ENCODE results near the gene BRPF3.
"Not testable (repeated sequence)": the region's sequence is repeated elsewhere in the genome, so short reads cannot be mapped to it uniquely, and the experiment has no call there.

Gene BRPF3

DNA sequence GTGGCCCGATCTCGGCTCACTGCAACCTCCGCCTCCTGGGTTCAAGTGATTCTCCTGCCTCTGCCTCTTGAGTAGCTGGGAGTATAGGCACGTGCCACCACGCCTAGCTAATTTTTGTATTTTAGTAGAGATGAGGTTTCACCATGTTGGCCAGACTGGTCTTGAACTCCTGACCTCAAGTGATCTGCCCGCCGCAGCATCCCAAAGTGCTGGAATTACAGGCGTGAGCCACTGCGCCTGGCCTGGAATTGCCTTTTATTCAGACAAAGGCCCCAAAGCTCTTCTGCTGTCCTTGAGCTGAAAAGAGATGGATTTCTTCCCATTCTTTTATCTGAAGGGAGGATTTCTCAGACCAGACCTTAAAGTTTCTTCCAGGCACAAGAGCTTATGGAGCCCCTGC, 22.0 kb downstream of the BRPF3 start:
- not testable (repeated sequence) for H3K9ac ChIP-seq (ENCODE audit: low read depth, low read length); H3K4me3 ChIP-seq (ENCODE audit: low read depth, low read length); H3K27ac ChIP-seq (ENCODE audit: low read depth, low read length); H3K9me3 ChIP-seq (ENCODE audit: control insufficient read depth, insufficient read depth, low read length); H3K27me3 ChIP-seq (ENCODE audit: control insufficient read depth, insufficient read depth, low read length); H3K4me1 ChIP-seq (ENCODE audit: control insufficient read depth, insufficient read depth, low read length)
- H3K36me3 ChIP-seq (ENCODE audit: control insufficient read depth, insufficient read depth, low read length): peaks cover 94% of the 10 kb centered on the region

DNA sequence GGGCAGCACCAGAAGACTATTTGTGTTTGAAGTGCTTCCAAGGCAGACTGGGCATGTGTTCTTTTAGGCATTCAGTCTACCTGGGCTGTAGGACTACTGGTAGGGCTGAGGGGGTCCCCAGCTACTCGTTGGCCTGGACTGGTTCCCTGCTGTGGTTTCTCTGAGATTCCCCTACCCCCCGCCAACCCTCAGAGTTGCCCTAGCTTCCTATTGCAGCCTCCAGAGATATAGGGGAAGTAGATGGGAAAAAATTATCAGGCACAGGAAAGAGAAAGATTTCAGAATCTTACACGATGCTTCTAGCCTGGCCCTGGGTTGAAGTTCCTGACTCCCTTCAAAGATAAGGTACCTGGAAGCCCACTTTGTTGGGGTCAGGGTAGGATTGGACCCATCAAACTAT, 22.5 kb downstream of the BRPF3 start:
- H3K27me3 ChIP-seq (ENCODE audit: control insufficient read depth, insufficient read depth, low read length): no peaks in the 10 kb centered on the region
- H3K36me3 ChIP-seq (ENCODE audit: control insufficient read depth, insufficient read depth, low read length): peaks cover 93% of the 10 kb centered on the region
- no peaks in the 10 kb centered on the region for H3K4me1 ChIP-seq (ENCODE audit: control insufficient read depth, insufficient read depth, low read length)
- H3K4me3 ChIP-seq (ENCODE audit: low read depth, low read length): no peak overlapping the region
- no peak overlapping the region for H3K27ac ChIP-seq (ENCODE audit: low read depth, low read length)
- H3K9ac ChIP-seq (ENCODE audit: low read depth, low read length): no peak overlapping the region
- no peaks in the 10 kb centered on the region for H3K9me3 ChIP-seq (ENCODE audit: control insufficient read depth, insufficient read depth, low read length)

DNA sequence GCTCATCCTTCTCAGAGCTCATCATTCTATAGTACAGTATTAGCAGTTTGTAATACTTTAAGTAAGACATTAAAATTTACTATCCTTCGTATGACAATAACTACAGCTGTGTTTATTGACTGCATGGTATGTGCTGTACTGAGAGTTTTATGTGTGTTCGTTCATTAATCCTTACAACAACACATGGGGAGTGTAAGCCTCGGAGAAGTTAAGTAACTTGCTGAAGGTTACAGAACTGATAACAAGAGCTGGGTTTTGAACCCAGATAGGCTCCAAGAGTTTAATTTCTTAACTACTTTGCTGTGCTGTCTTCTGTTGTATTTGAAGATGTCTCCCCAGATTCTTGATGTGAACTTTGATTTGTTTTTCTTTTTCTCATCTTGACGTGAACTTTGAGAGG, 23.7 kb downstream of the BRPF3 start:
- no peaks in the 10 kb centered on the region for H3K27me3 ChIP-seq (ENCODE audit: control insufficient read depth, insufficient read depth, low read length)
- no peaks in the 10 kb centered on the region for H3K4me1 ChIP-seq (ENCODE audit: control insufficient read depth, insufficient read depth, low read length)
- no peak overlapping the region for H3K27ac ChIP-seq (ENCODE audit: low read depth, low read length)
- no peak overlapping the region for H3K4me3 ChIP-seq (ENCODE audit: low read depth, low read length)
- peaks cover 94% of the 10 kb centered on the region for H3K36me3 ChIP-seq (ENCODE audit: control insufficient read depth, insufficient read depth, low read length)
- no peaks in the 10 kb centered on the region for H3K9me3 ChIP-seq (ENCODE audit: control insufficient read depth, insufficient read depth, low read length)
- no peak overlapping the region for H3K9ac ChIP-seq (ENCODE audit: low read depth, low read length)

DNA sequence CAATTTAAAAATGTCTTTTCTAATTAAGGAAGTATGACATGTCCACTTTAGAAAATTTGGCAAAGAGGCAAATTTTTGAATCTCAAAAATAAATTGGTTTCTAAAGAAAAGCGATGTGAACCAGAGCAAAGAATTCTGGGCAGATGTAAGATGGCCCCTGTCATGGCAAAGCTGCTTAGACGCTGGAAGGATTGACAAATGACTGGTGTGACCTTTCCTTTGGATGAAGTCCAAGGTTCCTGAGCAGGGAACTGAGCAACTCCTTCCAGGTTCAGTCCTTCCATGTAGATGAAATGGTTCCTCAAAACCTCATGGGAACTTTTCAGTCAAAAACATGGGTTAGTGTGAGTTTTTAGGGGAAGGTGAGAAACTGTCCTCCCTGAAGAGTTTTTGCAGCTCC, 25.1 kb downstream of the BRPF3 start:
- Histone ChIP-seq H3K4me3 (ENCODE audit: low read depth, low read length) (no peak overlapping the region), H3K4me1 (ENCODE audit: control insufficient read depth, insufficient read depth, low read length) (no peaks in the 10 kb centered on the region), H3K9ac (ENCODE audit: low read depth, low read length) (no peak overlapping the region), H3K9me3 (ENCODE audit: control insufficient read depth, insufficient read depth, low read length) (no peaks in the 10 kb centered on the region), H3K27me3 (ENCODE audit: control insufficient read depth, insufficient read depth, low read length) (no peaks in the 10 kb centered on the region), H3K27ac (ENCODE audit: low read depth, low read length) (no peak overlapping the region), H3K36me3 (ENCODE audit: control insufficient read depth, insufficient read depth, low read length) (peaks cover 94% of the 10 kb centered on the region)

DNA sequence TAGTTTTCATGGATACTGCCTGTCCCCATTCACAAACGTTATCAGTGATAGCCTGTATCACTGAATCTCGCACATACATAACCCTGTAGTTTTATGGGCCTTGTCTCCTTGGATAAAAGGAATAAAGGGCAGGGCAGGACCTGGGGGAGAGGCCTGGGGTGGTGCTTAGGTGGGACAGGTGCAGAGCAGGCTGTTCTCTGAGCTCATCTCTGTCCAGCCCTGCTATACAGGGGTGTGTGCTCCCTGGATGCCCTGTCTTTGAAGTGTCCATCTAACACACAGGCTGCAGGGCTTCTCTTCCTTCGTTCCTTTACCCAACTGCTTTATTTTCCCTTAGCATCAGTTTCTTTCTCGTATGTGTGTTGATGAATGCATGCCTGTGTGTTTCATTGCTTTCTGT, 26.4 kb downstream of the BRPF3 start:
- Histone ChIP-seq H3K4me1 (ENCODE audit: control insufficient read depth, insufficient read depth, low read length) (no peaks in the 10 kb centered on the region), H3K9ac (ENCODE audit: low read depth, low read length) (no peak overlapping the region), H3K27ac (ENCODE audit: low read depth, low read length) (no peak overlapping the region), H3K27me3 (ENCODE audit: control insufficient read depth, insufficient read depth, low read length) (no peaks in the 10 kb centered on the region), H3K4me3 (ENCODE audit: low read depth, low read length) (no peak overlapping the region), H3K36me3 (ENCODE audit: control insufficient read depth, insufficient read depth, low read length) (peaks cover 94% of the 10 kb centered on the region), H3K9me3 (ENCODE audit: control insufficient read depth, insufficient read depth, low read length) (no peaks in the 10 kb centered on the region)

DNA sequence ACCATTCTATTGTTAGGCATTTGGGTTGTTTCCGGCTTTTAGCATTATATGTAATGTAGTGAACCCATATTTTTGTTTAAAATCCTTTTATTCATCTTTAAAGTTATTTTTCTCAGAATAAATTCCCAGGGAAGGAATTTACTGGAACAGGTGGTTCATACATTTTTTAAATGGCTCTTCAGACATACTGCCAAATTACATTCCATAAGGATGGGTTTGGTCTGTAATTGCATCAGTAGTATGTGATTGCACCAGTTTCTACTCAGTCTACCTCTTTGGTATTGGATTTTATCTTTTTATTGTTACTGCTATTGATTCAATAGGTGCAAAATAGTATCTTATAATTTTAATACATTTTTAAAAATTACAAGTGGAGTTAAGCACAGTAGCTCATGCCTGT, 27.2 kb downstream of the BRPF3 start:
- H3K9me3 ChIP-seq (ENCODE audit: control insufficient read depth, insufficient read depth, low read length): no peaks in the 10 kb centered on the region
- H3K27me3 ChIP-seq (ENCODE audit: control insufficient read depth, insufficient read depth, low read length): no peaks in the 10 kb centered on the region
- H3K9ac ChIP-seq (ENCODE audit: low read depth, low read length): no peak overlapping the region
- H3K27ac ChIP-seq (ENCODE audit: low read depth, low read length): no peak overlapping the region
- no peak overlapping the region for H3K4me3 ChIP-seq (ENCODE audit: low read depth, low read length)
- no peaks in the 10 kb centered on the region for H3K4me1 ChIP-seq (ENCODE audit: control insufficient read depth, insufficient read depth, low read length)
- H3K36me3 ChIP-seq (ENCODE audit: control insufficient read depth, insufficient read depth, low read length): peaks cover 95% of the 10 kb centered on the region

DNA sequence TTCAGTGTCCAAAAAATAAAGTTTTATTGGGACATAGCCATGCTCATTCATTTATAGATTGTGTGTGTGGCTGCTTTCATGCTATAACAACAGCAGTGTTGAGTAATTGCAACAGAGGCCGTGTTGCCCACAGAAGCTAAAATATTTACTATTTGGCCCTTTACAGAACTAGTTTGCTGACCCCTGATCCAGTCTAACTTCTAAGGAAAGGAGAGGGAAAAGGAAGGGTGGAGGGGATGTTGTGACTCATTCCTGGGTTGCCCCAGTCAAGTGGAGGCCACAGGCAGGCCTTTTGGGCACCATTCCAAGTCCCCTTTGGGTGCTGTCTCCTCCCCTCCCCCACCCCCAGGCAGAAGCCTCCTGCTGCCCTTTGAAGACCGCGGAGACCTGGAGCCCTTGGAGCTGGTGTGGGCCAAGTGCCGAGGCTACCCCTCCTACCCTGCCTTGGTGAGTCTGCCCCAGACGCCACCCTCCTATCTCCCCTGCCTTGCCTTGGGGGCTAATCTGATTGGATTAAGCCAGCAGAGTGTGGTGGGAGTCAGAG, 28.4 kb downstream of the BRPF3 start:
- no peak overlapping the region for H3K9ac ChIP-seq (ENCODE audit: low read depth, low read length)
- H3K4me1 ChIP-seq (ENCODE audit: control insufficient read depth, insufficient read depth, low read length): no peaks in the 10 kb centered on the region
- no peak overlapping the region for H3K27ac ChIP-seq (ENCODE audit: low read depth, low read length)
- peaks cover 95% of the 10 kb centered on the region for H3K36me3 ChIP-seq (ENCODE audit: control insufficient read depth, insufficient read depth, low read length)
- no peaks in the 10 kb centered on the region for H3K27me3 ChIP-seq (ENCODE audit: control insufficient read depth, insufficient read depth, low read length)
- no peak overlapping the region for H3K4me3 ChIP-seq (ENCODE audit: low read depth, low read length)
- no peaks in the 10 kb centered on the region for H3K9me3 ChIP-seq (ENCODE audit: control insufficient read depth, insufficient read depth, low read length)

DNA sequence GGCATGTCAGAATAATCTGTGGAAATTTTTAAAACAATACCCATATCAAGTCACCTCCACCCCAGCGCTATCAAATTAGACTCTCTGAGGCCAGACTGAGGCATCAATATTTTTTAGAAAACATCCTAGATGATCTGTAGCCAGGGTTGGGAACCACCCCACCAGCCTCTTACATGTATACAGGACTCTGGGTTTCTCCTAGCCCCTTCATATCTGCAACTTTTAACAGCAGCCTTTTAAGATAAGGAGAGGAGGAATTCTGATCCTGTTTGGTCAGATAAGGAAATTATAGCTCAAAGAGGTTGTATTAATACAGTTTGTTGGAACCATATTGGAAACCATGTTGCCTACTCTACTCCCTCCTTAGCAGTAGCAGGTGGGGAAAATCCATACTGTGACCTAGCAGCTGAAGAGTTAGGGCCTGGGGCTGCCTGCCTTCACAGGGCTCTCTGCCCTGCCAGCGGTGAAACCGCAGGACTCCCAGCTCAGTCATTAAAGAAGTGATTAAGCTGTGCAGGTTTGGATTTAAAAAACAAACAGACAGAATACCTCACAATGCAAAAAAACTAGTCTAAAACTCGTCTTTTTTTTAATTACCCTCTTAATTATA, 30.0 kb downstream of the BRPF3 start:
- Histone ChIP-seq H3K9ac (ENCODE audit: low read depth, low read length) (no peak overlapping the region), H3K9me3 (ENCODE audit: control insufficient read depth, insufficient read depth, low read length) (no peaks in the 10 kb centered on the region), H3K4me1 (ENCODE audit: control insufficient read depth, insufficient read depth, low read length) (no peaks in the 10 kb centered on the region), H3K36me3 (ENCODE audit: control insufficient read depth, insufficient read depth, low read length) (peaks cover 96% of the 10 kb centered on the region), H3K27me3 (ENCODE audit: control insufficient read depth, insufficient read depth, low read length) (no peaks in the 10 kb centered on the region), H3K27ac (ENCODE audit: low read depth, low read length) (no peak overlapping the region), H3K4me3 (ENCODE audit: low read depth, low read length) (no peak overlapping the region)

DNA sequence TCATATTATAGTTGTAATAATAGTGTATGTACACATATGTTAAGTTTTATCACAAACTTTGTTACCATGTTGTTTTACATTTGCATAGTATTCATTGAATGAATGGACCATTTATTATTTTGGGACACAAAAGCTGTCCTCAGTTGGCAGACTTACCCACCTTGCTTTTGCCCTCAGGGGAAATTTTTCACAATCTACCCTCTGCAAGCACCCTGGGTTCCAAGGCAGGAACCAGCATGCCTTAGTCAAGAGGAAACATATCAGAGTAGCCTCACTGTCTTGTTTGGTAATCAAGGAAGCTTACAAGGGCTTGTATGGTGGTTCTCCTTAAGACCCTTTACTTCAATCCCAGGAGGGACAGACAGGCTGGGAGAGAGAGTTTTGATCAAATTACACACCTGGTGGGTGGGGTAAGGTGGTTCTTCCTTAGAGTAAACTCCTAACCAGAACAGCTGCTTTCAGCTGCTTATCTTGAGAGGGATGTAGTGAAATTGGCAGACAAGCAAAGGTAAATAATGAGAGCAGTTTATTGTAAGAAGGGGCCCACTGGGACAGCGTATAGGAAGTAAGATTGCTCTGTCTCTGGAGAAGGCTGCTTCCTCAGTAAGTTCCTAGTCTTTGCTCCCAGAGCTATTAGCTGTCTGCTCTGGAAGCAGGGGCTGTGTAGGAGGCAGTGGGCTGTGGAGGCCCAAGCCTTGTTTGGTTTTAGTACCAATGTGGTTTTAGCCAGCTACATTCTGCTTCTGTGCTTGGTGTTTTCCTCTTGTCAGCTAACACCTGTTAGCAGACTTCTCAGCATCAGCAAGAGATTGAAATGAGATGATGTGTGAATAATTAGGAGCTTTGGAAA, 31.1 kb downstream of the BRPF3 start:
- H3K27ac ChIP-seq (ENCODE audit: low read depth, low read length): no peak overlapping the region
- H3K9ac ChIP-seq (ENCODE audit: low read depth, low read length): no peak overlapping the region
- H3K36me3 ChIP-seq (ENCODE audit: control insufficient read depth, insufficient read depth, low read length): peaks cover 97% of the 10 kb centered on the region
- no peaks in the 10 kb centered on the region for H3K9me3 ChIP-seq (ENCODE audit: control insufficient read depth, insufficient read depth, low read length)
- no peaks in the 10 kb centered on the region for H3K27me3 ChIP-seq (ENCODE audit: control insufficient read depth, insufficient read depth, low read length)
- no peaks in the 10 kb centered on the region for H3K4me1 ChIP-seq (ENCODE audit: control insufficient read depth, insufficient read depth, low read length)
- no peak overlapping the region for H3K4me3 ChIP-seq (ENCODE audit: low read depth, low read length)

DNA sequence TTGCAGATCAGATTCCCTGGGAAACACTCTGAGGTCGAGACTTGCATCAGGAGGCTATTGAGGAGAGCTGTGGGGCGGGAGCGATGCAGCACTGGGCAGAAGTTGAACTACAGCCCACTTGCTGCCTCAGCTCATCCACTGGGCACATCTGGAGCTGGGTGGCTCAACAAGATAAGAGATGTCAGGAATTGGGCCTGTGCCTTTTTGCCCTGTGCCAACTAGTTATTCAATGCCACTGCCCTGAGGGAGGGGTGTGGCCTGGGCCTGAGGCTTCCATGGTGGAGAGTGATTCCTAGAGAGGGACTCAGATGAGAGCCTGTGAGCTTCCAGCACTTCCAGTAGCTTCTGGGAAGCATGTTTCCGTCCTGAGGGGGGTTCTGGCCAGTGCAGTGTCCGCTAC, 32.7 kb downstream of the BRPF3 start:
- Histone ChIP-seq H3K36me3 (ENCODE audit: control insufficient read depth, insufficient read depth, low read length) (peaks cover 86% of the 10 kb centered on the region), H3K4me3 (ENCODE audit: low read depth, low read length) (no peak overlapping the region), H3K4me1 (ENCODE audit: control insufficient read depth, insufficient read depth, low read length) (no peaks in the 10 kb centered on the region), H3K9ac (ENCODE audit: low read depth, low read length) (no peak overlapping the region), H3K27me3 (ENCODE audit: control insufficient read depth, insufficient read depth, low read length) (no peaks in the 10 kb centered on the region), H3K9me3 (ENCODE audit: control insufficient read depth, insufficient read depth, low read length) (no peaks in the 10 kb centered on the region), H3K27ac (ENCODE audit: low read depth, low read length) (no peak overlapping the region)

DNA sequence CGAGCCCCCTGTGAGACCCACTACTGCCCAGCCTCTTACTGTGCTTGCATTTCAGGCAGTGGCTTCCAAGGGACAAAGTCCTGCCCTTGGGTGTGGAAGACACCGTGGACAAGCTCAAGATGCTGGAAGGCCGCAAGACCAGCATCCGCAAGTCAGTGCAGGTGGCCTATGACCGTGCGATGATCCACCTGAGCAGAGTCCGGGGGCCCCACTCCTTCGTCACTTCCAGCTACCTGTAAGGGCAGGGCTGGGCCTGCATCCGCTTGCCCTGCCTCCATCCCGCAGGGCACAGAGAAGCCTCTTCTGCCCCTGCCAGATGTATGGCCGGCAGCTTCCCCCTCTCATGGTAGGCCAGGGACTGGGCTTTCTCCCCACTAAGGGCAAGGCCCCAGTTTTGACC, 33.8 kb downstream of the BRPF3 start:
- H3K36me3 ChIP-seq (ENCODE audit: control insufficient read depth, insufficient read depth, low read length): peaks cover 76% of the 10 kb centered on the region
- H3K27me3 ChIP-seq (ENCODE audit: control insufficient read depth, insufficient read depth, low read length): no peaks in the 10 kb centered on the region
- H3K4me3 ChIP-seq (ENCODE audit: low read depth, low read length): no peak overlapping the region

More for the DNA sequence above, 33.8 kb downstream of the BRPF3 start:
- Histone ChIP-seq H3K27ac (ENCODE audit: low read depth, low read length) (no peak overlapping the region), H3K4me1 (ENCODE audit: control insufficient read depth, insufficient read depth, low read length) (no peaks in the 10 kb centered on the region), H3K9me3 (ENCODE audit: control insufficient read depth, insufficient read depth, low read length) (no peaks in the 10 kb centered on the region), H3K9ac (ENCODE audit: low read depth, low read length) (no peak overlapping the region)

Measured in HUES48 (cell line).